Body of pancreas (tissue), 4 donors: Measurements from ENCODE around the gene PCIF1. TPM values are rescaled to one million over a fixed set of nuclear protein-coding genes. Genes with fewer than 3 reads are reported as not detected.

Experiments used
- ATAC-seq: fragments of 150-250 bp; one replicate; pipeline ENCODE4 v1.9.1; 2016
- DNase-seq, 4 donors: peaks; one replicate each; pipeline ENCODE4 v3.0.0-alpha.2; 2019
- H3K27ac ChIP-seq, 4 donors: fragments of 200-600 bp; sonication (generic); 1 replicate in 3 of 4; 2 replicates in 1 of 4; pipeline versions ENCODE4 v1.5.1 to v1.6.1; 2016 to 2019; ENCODE audit warnings: mild to moderate bottlenecking in 1 of 4, mixed read lengths in 1 of 4, moderate library complexity in 1 of 4
- H3K27me3 ChIP-seq, 2 donors: fragments of 200-600 bp; sonication (generic); one replicate each; pipeline ENCODE4 v1.6.0; 2016; ENCODE audit warnings: mild to moderate bottlenecking in 1 of 2
- H3K36me3 ChIP-seq, 2 donors: fragments of 200-600 bp; sonication (generic); replicated peaks in 1 of 2; 2 replicates each; pipeline ENCODE4 v1.5.1; 2016; ENCODE audit warnings: low read depth in 2 of 2; ENCODE audit not compliant: insufficient read depth in 1 of 2
- H3K4me1 ChIP-seq: fragments of 200-600 bp; sonication (generic); one replicate; pipeline ENCODE4 v1.6.0; 2016
- H3K4me3 ChIP-seq, 2 donors: fragments of 200-600 bp; sonication (generic); 1 replicate in 1 of 2; 2 replicates in 1 of 2; pipeline ENCODE4 v1.5.1; 2016 to 2019
- H3K9me3 ChIP-seq, 3 donors: fragments of 200-600 bp; sonication (generic); 1 replicate in 2 of 3; 2 replicates in 1 of 3; pipeline ENCODE4 v1.5.1; 2016
- CTCF ChIP-seq, 7 experiments: fragments of 450-650 bp in 4 of 7; fragments of 200-600 bp in 3 of 7; sonication (generic) in 3 of 7; IDR thresholded peaks; one replicate each; pipeline ENCODE4 v1.5.1; 2016 to 2019; ENCODE audit warnings: antibody characterized with exemption in 7 of 7
- POLR2A ChIP-seq, 3 donors: fragments of 450-650 bp; IDR thresholded peaks; one replicate each; pipeline ENCODE4 v1.6.1; 2016; ENCODE audit warnings: antibody characterized with exemption in 3 of 3, mild to moderate bottlenecking in 2 of 3
- WGBS, 2 donors: methylation state at CpG; one replicate each; pipeline ENCODE4 v1.1.5; 2017; 5-methylcytosine and 5-hydroxymethylcytosine counted together
- intact Hi-C: fragments of 100-400 bp; cut with DNase I; formaldehyde crosslinking; loops from one replicate; pipeline ENCODE4 v1.15.1; 2023
- total RNA-seq, 2 donors: library from RNA; depleted of rRNA; stranded (reverse); fragments of >200 nt; gene quantifications; one replicate each; pipeline ENCODE4 v1.1.0, GENCODE V29; 2016

Gene PCIF1
- total RNA-seq, 2 donors from 2014 or later: 20.2 to 28.7 TPM

- intact Hi-C loops: loop anchor here (10.0 kb wide), 1 partner anchor 74 kb away; no protein-coding TSS in a partner anchor
- ATAC-seq (peak; percentile 76), DNase-seq (peak; percentile 82 to 89 (median 86))
- H3K27me3 ChIP-seq: no peaks in the 10 kb centered on the region
- H3K27ac ChIP-seq: peak overlapping the region; percentile 65 to 80 (median 75)
- H3K9me3 ChIP-seq: no peaks in the 10 kb centered on the region
- H3K36me3 ChIP-seq: peaks cover 0 to 5% of the 10 kb centered on the region in 2 donors
- TF ChIP-seq POLR2A (IDR thresholded peaks at IDR 0.05) (peak in 2 of 3 donors; percentile 39 to 41), CTCF (IDR thresholded peaks at IDR 0.05) (peak; percentile 38 to 72 (median 59))
- peaks cover 33% of the 10 kb centered on the region for H3K4me1 ChIP-seq
- H3K4me3 ChIP-seq: peak overlapping the region; percentile 86 to 90
- 2 to 20% methylated on average over 1 to 78 of the region's 79 CpGs for WGBS, 2 donors
Observed at GRCh38 chr20:45890077-45890984, 44.2 kb upstream of the PCIF1 start.

- H3K27me3 ChIP-seq: no peaks in the 10 kb centered on the region
- DNase-seq (peak; percentile 91 to 97 (median 94)), ATAC-seq (peak; percentile 86)
- peaks cover 33% of the 10 kb centered on the region for H3K4me1 ChIP-seq
- H3K4me3 ChIP-seq: peak within 1 kb of the TSS; percentile 86 to 90
- WGBS, 2 donors: 1 to 5% methylated on average over 6 to 78 of the region's 78 CpGs
- peaks cover 0 to 7% of the 10 kb centered on the region in 2 donors for H3K36me3 ChIP-seq
- H3K27ac ChIP-seq: peak within 1 kb of the TSS; percentile 65 to 80 (median 75)
- TF ChIP-seq CTCF (IDR thresholded peaks at IDR 0.05): no peak
- TF ChIP-seq POLR2A (IDR thresholded peaks at IDR 0.05): peak; percentile 27 to 72 (median 67)
- H3K9me3 ChIP-seq: no peaks in the 10 kb centered on the region
- intact Hi-C loops: loop anchor here (10.0 kb wide), 1 partner anchor 74 kb away; no protein-coding TSS in a partner anchor
Observed at GRCh38 chr20:45890985-45891983, 43.2 kb upstream of the PCIF1 start, which contains the start of the genes CTSA and NEURL2. Gene CTSA, plus strand, starts transcription at chr20:45891335. Its CDS starts 234 bp downstream, at chr20:45891569. Gene NEURL2, minus strand, starts transcription at chr20:45891208. Its CDS starts 217 bp downstream, at chr20:45890991.

- Histone ChIP-seq H3K27me3 (no peaks in the 10 kb centered on the region), H3K4me3 (peak overlapping the region in 1 of 2 donors; percentile 90), H3K36me3 (peaks cover 0 to 7% of the 10 kb centered on the region in 2 donors), H3K9me3 (no peaks in the 10 kb centered on the region), H3K4me1 (peaks cover 33% of the 10 kb centered on the region), H3K27ac (peak overlapping the region in 2 of 4 donors; percentile 72 to 78)
- peak in 1 of 4 donors; percentile 29 for DNase-seq
- no peak for TF ChIP-seq POLR2A (IDR thresholded peaks at IDR 0.05)
- no peak for TF ChIP-seq CTCF (IDR thresholded peaks at IDR 0.05)
- intact Hi-C loops: loop anchor here (10.0 kb wide), 1 partner anchor 73 kb away; no protein-coding TSS in a partner anchor
- ATAC-seq: no peak
- 73 to 75% methylated on average over 9 of the region's 9 CpGs for WGBS, 2 donors
Observed at GRCh38 chr20:45892049-45892825, 42.2 kb upstream of the PCIF1 start.
